Calu3 (cell line): ENCODE results near the gene DAPK2. TPM values are rescaled to one million over a fixed set of nuclear protein-coding genes. Genes with fewer than 3 reads are reported as not detected.
"Not testable (repeated sequence)": the region's sequence is repeated elsewhere in the genome, so short reads cannot be mapped to it uniquely, and the experiment has no call there.

ENCODE experiments used
- BruUV-seq: library from RNA; stranded (reverse); fragments of 400-500 nt; replicated peaks from 2 replicates; lab custom pipeline; 2021; lab: Mats Ljungman, UMichigan
- CTCF ChIA-PET: fragments of 300-600 bp; sonication (Branson Sonifier 250); formaldehyde crosslinking; loops from one replicate; lab custom pipeline; 2022; ENCODE audit warnings: antibody characterized with exemption; lab: Charles Lee
- DNase-seq: peaks from one replicate; pipeline ENCODE4 v3.0.0; 2022
- H3K27ac Mint-ChIP-seq: one replicate; pipeline ENCODE4 v1.8.0; 2022; ENCODE audit warnings: mixed read lengths; ENCODE audit not compliant: unreplicated experiment
- H3K27me3 Mint-ChIP-seq: one replicate; pipeline ENCODE4 v1.8.0; 2022; ENCODE audit warnings: mixed read lengths; ENCODE audit not compliant: unreplicated experiment
- H3K36me3 Mint-ChIP-seq: one replicate; pipeline ENCODE4 v1.8.0; 2022; ENCODE audit warnings: mild to moderate bottlenecking, moderate library complexity, mixed read lengths; ENCODE audit not compliant: insufficient read depth, unreplicated experiment
- H3K4me1 Mint-ChIP-seq: one replicate; pipeline ENCODE4 v1.8.0; 2022; ENCODE audit warnings: mild to moderate bottlenecking, low read depth, mixed read lengths; ENCODE audit not compliant: unreplicated experiment
- H3K4me3 Mint-ChIP-seq: one replicate; pipeline ENCODE4 v1.8.0; 2022; ENCODE audit warnings: mild to moderate bottlenecking, low read depth, moderate library complexity, mixed read lengths; ENCODE audit not compliant: unreplicated experiment
- H3K9me3 Mint-ChIP-seq: one replicate; pipeline ENCODE4 v1.8.0; 2022; ENCODE audit warnings: low read depth, mixed read lengths; ENCODE audit not compliant: unreplicated experiment
- intact Hi-C: fragments of 100-400 bp; cut with micrococcal nuclease; formaldehyde crosslinking; loops from one replicate; pipeline ENCODE4 v1.10.0; 2022; ENCODE audit not compliant: unreplicated experiment
- total RNA-seq: library from RNA; stranded (reverse); gene quantifications from 2 replicates; pipeline ENCODE4 v1.2.3, GENCODE V29; 2022
- TF ChIP-seq, protein P1 (sequence below): fragments of 200-600 bp; IDR thresholded peaks from one replicate; pipeline ENCODE4 v1.8.0; 2022; ENCODE audit warnings: antibody characterized with exemption; ENCODE audit not compliant: unreplicated experiment

Gene DAPK2
- total RNA-seq, 1 experiment from 2014 or later, result 1.1 TPM

DNA sequence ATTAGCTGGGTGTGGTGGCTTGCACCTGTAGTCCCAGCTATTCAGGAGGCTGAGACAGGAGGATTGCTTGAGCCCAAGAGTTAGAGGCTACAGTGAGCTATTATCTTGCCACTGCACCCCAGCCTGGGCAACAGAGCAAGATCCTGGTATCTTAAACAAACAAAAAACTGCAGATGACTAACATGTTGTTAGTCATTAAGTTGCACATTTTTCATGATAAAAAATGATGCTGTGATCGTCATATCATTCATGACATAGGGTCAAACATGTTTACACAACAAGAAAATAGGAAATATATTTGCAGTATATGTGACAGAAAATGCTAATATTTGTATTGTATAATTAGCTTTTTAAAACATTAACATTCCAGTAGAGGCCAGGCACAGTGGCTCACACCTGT lies 20.2 kb upstream of the DAPK2 start:
- no peak overlapping the region for H3K4me3 Mint-ChIP-seq
- DNase-seq, result no peak
- TF ChIP-seq, protein P1, sequence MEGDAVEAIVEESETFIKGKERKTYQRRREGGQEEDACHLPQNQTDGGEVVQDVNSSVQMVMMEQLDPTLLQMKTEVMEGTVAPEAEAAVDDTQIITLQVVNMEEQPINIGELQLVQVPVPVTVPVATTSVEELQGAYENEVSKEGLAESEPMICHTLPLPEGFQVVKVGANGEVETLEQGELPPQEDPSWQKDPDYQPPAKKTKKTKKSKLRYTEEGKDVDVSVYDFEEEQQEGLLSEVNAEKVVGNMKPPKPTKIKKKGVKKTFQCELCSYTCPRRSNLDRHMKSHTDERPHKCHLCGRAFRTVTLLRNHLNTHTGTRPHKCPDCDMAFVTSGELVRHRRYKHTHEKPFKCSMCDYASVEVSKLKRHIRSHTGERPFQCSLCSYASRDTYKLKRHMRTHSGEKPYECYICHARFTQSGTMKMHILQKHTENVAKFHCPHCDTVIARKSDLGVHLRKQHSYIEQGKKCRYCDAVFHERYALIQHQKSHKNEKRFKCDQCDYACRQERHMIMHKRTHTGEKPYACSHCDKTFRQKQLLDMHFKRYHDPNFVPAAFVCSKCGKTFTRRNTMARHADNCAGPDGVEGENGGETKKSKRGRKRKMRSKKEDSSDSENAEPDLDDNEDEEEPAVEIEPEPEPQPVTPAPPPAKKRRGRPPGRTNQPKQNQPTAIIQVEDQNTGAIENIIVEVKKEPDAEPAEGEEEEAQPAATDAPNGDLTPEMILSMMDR, result no peak
- no peaks in the 10 kb centered on the region for H3K36me3 Mint-ChIP-seq
- H3K9me3 Mint-ChIP-seq, result no peaks in the 10 kb centered on the region
- intact Hi-C loops, result loop anchor here (2.0 kb wide), 2 partner anchors 122 to 240 kb away; no protein-coding TSS in a partner anchor
- H3K27ac Mint-ChIP-seq, result no peak overlapping the region
- CTCF ChIA-PET, result interaction anchor here (0.7 to 2.9 kb wide), 3 partner anchors 120 to 314 kb away, joined by 3 to 13 read pairs (median 11); no protein-coding TSS in a partner anchor
- no peaks in the 10 kb centered on the region for H3K4me1 Mint-ChIP-seq
- H3K27me3 Mint-ChIP-seq, result no peaks in the 10 kb centered on the region
- no TSS peak for BruUV-seq

DNA sequence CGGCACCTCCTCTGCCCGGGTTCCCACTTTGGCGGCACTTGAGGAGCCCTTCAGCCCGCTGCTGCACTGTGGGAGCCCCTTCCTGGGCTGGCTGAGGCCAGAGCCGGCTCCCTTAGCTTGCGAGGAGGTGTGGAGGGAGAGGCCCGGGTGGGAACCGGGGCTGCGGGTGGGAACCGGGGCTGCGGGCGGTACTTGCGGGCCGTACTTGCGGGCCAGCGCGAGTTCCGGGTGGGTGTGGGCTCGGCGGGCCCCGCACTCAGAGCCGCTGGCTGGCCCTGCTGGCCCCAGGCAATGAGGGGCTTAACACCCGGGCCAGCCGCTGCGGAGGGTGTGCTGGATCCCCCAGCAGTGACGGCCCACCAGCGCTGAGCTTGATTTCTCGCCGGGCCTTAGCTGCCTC lies 14.4 kb upstream of the DAPK2 start:
- H3K4me3 Mint-ChIP-seq, result no peak overlapping the region
- no TSS peak for BruUV-seq
- H3K27me3 Mint-ChIP-seq, result no peaks in the 10 kb centered on the region
- CTCF ChIA-PET, result no interaction called here
- no peaks in the 10 kb centered on the region for H3K36me3 Mint-ChIP-seq
- H3K9me3 Mint-ChIP-seq, result no peaks in the 10 kb centered on the region
- H3K4me1 Mint-ChIP-seq, result no peaks in the 10 kb centered on the region
- H3K27ac Mint-ChIP-seq, result no peak overlapping the region
- intact Hi-C loops, result no loop called here
- no peak for DNase-seq
- TF ChIP-seq, protein P1, result no peak

DNA sequence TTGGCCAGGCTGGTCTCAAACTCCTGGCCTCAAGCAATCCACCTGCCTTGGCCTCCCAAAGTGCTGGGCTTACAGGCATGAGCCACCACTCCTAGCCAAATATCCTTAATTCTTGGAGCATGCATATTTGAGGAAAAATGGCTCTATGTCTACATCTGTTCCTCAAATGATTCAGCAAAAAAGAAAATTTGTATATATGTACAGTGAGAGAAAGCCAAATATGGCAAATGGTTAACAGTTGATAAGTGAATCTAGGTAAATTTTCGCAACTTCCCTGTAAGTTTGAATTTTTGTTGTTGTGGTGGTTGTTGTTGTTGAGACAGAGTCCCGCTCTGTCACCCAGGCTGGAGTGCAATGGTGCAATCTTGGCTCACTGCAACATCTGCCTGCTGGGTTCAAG lies 12.8 kb upstream of the DAPK2 start:
- DNase-seq, H3K4me3 Mint-ChIP-seq, H3K4me1 Mint-ChIP-seq, CTCF ChIA-PET, BruUV-seq, H3K27me3 Mint-ChIP-seq, intact Hi-C loops, H3K36me3 Mint-ChIP-seq, H3K9me3 Mint-ChIP-seq, H3K27ac Mint-ChIP-seq: not testable (repeated sequence)

- no peak overlapping the region for H3K27ac Mint-ChIP-seq
- TF ChIP-seq, protein P1, result no peak
- no peaks in the 10 kb centered on the region for H3K4me1 Mint-ChIP-seq
- no TSS peak for BruUV-seq
- DNase-seq, result no peak
- intact Hi-C loops, result no loop called here
- CTCF ChIA-PET, result no interaction called here
- no peaks in the 10 kb centered on the region for H3K36me3 Mint-ChIP-seq
- H3K9me3 Mint-ChIP-seq, result no peaks in the 10 kb centered on the region
- H3K27me3 Mint-ChIP-seq, result no peaks in the 10 kb centered on the region
- no peak overlapping the region for H3K4me3 Mint-ChIP-seq
Observed at GRCh38 chr15:64058279-64058678, 12.0 kb upstream of the DAPK2 start.

DNA sequence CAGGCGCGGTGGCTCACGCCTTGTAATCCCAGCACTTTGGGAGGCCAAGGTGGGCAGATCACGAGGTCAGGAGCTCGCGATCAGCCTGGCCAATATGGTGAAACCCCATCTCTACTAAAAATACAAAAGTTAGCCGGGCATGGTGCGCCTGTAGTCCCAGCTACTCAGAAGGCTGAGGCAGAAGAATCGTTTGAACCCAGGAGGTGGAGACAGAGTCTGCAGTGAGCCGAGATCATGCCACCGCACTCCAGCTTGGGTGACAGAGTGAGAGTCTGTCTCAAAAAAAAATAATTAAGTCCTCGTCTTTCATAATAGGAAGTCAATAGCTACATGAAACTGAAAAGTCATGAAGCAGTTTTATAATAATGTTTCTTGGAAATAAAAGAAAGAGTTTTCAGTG lies 7.4 kb upstream of the DAPK2 start:
- H3K4me1 Mint-ChIP-seq, BruUV-seq, H3K4me3 Mint-ChIP-seq, intact Hi-C loops, H3K36me3 Mint-ChIP-seq, H3K27ac Mint-ChIP-seq, DNase-seq, H3K9me3 Mint-ChIP-seq: not testable (repeated sequence)
- CTCF ChIA-PET, result interaction anchor here (0.9 kb wide), 1 partner anchor 15 kb away, joined by 6 read pairs; no protein-coding TSS in a partner anchor
- peaks cover 17% of the 10 kb centered on the region for H3K27me3 Mint-ChIP-seq
